ENCODE results near the gene NDUFA13. TPM values are rescaled to one million over a fixed set of nuclear protein-coding genes. Genes with fewer than 3 reads are reported as not detected.

Gene NDUFA13
- total and polyA plus RNA-seq, 2 experiments from 2014 or later, result 119 to 843 TPM

DNA sequence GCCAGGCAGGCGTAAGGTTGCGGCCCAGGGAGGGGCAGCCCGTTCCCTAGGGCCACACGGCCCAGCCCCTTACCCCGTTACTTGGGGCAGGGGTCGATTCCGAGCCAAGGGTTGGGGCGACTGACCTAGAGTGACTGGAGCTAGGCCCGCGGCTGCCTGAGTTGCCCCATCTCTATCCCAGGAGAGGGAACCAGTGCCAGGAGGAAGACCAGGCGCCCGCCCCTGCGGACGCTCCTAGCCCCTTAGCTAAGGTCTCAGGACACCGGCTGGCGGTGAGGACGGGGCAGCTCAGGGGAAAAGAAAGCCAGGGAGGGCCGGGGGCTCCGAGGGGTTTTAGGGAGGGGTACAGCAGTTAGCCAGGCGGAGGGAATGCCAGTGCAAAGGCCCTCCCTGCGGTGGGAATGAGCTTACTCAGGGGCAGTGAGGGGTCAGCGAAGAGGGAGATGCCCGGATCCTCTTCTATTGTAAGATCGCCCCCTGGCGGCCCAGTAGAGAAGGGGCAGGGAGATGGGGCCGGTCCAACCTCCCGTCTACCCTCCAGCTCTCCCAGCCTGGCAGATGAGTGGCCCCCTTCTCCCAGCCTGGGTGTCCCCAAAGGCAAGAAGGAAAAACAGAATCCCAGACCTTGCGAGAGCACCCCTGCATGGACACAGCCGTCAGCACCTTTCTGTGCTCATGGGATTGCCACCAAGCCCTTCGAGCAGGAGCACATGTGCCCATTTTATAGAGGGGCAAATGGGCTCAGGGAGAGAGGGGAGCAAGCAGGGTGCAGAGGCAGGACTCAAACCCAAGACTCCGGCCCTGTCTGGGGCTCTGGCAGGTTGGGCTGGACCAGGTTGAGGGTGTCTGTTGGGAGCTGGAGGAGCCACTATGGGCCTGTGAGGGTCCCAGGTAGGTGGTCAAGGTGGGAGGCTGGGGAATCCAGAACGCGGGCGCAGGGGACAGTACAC lies 38.3 kb downstream of the NDUFA13 start:
- no peaks in the 10 kb centered on the region for H3K9me3 ChIP-seq (ENCODE audit: low read depth)
- H3K36me3 ChIP-seq, result no peaks in the 10 kb centered on the region
- H3K27ac ChIP-seq, result no peak overlapping the region
- no peaks in the 10 kb centered on the region for H3K27me3 ChIP-seq
- no peaks in the 10 kb centered on the region for H3K4me1 ChIP-seq (ENCODE audit: low read depth)
- TF ChIP-seq, protein P1, sequence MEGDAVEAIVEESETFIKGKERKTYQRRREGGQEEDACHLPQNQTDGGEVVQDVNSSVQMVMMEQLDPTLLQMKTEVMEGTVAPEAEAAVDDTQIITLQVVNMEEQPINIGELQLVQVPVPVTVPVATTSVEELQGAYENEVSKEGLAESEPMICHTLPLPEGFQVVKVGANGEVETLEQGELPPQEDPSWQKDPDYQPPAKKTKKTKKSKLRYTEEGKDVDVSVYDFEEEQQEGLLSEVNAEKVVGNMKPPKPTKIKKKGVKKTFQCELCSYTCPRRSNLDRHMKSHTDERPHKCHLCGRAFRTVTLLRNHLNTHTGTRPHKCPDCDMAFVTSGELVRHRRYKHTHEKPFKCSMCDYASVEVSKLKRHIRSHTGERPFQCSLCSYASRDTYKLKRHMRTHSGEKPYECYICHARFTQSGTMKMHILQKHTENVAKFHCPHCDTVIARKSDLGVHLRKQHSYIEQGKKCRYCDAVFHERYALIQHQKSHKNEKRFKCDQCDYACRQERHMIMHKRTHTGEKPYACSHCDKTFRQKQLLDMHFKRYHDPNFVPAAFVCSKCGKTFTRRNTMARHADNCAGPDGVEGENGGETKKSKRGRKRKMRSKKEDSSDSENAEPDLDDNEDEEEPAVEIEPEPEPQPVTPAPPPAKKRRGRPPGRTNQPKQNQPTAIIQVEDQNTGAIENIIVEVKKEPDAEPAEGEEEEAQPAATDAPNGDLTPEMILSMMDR (IDR thresholded peaks at IDR 0.05; ENCODE audit: low read depth, low read length), result peak; percentile 76
- peak; percentile 53 to 61 for DNase-seq (ENCODE audit: low read depth in 1 of 2, low spot score in 1 of 2)
- no peak overlapping the region for H3K4me3 ChIP-seq

DNA sequence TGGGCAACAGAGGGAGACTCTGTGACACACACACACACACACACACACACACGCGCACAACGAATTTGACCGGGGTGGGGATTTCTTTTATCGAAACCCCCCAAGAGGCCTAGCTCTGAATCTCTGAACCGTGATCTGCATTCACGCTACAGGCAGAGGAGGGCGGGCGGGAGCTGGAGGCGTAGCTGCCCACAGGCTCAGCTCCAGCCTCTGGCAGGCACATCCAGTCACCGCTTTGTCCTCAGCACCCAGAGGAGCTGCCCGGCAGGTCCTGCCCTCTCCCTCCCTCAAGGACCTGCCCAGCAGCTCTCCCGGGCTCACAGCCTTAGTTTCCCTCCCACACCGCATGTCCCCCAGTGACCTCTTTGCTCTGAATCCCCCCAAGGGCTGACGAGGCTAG lies 42.0 kb downstream of the NDUFA13 start:
- Histone ChIP-seq H3K9me3 (ENCODE audit: low read depth) (no peaks in the 10 kb centered on the region), H3K4me1 (ENCODE audit: low read depth) (no peaks in the 10 kb centered on the region), H3K4me3 (no peak overlapping the region), H3K27ac (no peak overlapping the region), H3K36me3 (no peaks in the 10 kb centered on the region), H3K27me3 (no peaks in the 10 kb centered on the region)
- no peak for DNase-seq (ENCODE audit: low read depth in 1 of 2, low spot score in 1 of 2)
- TF ChIP-seq, protein P1 (IDR thresholded peaks at IDR 0.05; ENCODE audit: low read depth, low read length), result no peak

DNA sequence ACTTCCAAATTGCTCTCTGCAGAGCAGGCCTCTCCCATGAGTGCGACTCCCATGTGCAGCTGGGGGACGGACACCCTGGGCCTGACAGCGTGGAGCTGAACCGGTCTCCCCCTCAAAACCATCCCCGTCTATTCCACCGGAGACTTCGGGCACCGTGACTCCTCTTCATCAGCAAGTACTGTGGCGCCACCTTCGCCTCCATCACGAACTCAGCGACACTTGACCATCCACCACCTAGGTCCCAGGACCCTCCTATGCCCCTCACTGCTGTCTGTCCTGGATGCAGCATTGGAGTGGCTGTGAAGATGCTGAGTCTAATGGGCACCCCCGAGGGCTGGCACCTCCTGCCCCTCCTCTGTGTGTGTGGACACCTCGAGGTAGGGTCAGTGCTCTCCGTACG lies 42.6 kb downstream of the NDUFA13 start:
- TF ChIP-seq, protein P1 (IDR thresholded peaks at IDR 0.05; ENCODE audit: low read depth, low read length), result no peak
- no peaks in the 10 kb centered on the region for H3K36me3 ChIP-seq
- H3K27ac ChIP-seq, result no peak overlapping the region
- no peaks in the 10 kb centered on the region for H3K27me3 ChIP-seq
- H3K9me3 ChIP-seq (ENCODE audit: low read depth), result no peaks in the 10 kb centered on the region
- no peak overlapping the region for H3K4me3 ChIP-seq
- DNase-seq (ENCODE audit: low read depth in 1 of 2, low spot score in 1 of 2), result no peak
- H3K4me1 ChIP-seq (ENCODE audit: low read depth), result no peaks in the 10 kb centered on the region

DNA sequence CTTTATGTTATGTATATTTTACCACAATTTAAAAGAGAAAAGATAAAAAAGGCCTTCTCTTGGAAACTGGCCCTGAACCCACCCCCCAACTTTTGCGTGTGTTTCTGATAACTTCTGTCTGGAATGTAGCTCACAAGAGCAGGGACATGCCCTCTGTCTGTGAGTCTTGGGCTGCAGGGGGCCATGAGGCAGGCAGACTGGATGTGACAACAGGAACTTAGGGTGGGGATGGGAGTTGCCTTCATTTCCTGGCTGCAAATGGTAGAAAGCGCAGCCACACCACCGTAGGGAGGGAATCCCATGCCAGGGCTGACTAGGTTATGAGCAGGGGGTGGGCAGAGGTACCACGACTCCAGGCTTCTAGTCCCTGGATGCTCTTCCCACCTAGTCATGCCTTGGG lies 43.9 kb downstream of the NDUFA13 start:
- no peak for DNase-seq (ENCODE audit: low read depth in 1 of 2, low spot score in 1 of 2)
- Histone ChIP-seq H3K4me3 (no peak overlapping the region), H3K36me3 (no peaks in the 10 kb centered on the region), H3K9me3 (ENCODE audit: low read depth) (no peaks in the 10 kb centered on the region), H3K27me3 (no peaks in the 10 kb centered on the region), H3K4me1 (ENCODE audit: low read depth) (no peaks in the 10 kb centered on the region), H3K27ac (no peak overlapping the region)
- TF ChIP-seq, protein P1 (IDR thresholded peaks at IDR 0.05; ENCODE audit: low read depth, low read length), result no peak

DNA sequence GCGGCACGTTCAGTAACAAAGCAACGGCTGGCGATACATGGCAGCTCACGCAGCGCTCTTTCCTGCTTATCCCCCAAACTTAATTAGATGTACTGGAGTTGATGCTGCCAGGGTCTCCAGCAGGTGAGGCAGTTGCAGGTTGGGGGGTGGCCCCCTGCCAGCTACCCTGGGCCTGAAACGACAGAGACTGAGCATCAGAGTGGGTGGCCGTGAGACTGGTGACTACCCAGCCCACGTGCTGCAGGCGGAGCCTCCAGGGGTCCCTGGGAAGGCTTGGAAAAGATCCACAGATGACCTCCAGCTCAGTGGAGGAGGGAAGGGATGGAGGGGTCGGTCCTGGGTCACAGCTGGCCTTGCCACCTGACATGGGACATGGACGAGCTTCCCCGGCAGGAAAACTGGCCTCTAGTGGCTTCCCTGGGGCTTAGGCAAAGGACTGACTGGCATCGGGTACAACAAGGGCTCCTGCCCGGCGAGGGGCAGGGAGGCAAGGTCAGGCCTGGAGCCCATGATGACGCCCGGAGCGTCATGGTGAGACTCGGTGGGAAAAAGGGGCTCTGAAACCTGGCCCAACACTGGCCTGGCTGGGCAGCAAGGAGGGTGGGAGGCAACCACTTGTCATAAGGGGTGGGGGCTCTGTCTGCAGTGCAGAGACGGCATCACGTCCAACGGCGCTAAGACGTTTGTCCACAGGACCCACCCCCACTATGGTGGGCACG lies 46.1 kb downstream of the NDUFA13 start:
- DNase-seq (ENCODE audit: low read depth in 1 of 2, low spot score in 1 of 2), result no peak
- Histone ChIP-seq H3K36me3 (no peaks in the 10 kb centered on the region), H3K27me3 (no peaks in the 10 kb centered on the region), H3K9me3 (ENCODE audit: low read depth) (no peaks in the 10 kb centered on the region), H3K27ac (no peak overlapping the region), H3K4me3 (no peak overlapping the region), H3K4me1 (ENCODE audit: low read depth) (no peaks in the 10 kb centered on the region)
- TF ChIP-seq, protein P1 (IDR thresholded peaks at IDR 0.05; ENCODE audit: low read depth, low read length), result no peak

Data from cardiac muscle cell (in vitro differentiated cells and primary cell).